K562 (cell line): ENCODE measurements around the gene SLC1A4. TPM values are rescaled to one million over a fixed set of nuclear protein-coding genes. Genes with fewer than 3 reads are reported as not detected.

Experiments
- ATAC-seq: fragments of 200-7000 bp; cut with Tn5 transposase; 3 replicates; pipeline ENCODE4 v1.9.1; 2020; ENCODE audit warnings: moderate library complexity
- BruUV-seq: library from RNA; stranded (reverse); fragments of 400-500 nt; replicated peaks from 2 replicates; lab custom pipeline; 2021; lab: Mats Ljungman, UMichigan
- CTCF ChIA-PET: fragments of 300-600 bp; formaldehyde crosslinking; extraction: SDS; loops from one replicate; lab custom pipeline; 2021; ENCODE audit warnings: low intra/inter-chr PET ratio; lab: Yijun Ruan, JAX
- POLR2A ChIA-PET: fragments of 300-600, 350-650 bp; sonication (Branson Sonifier 250); formaldehyde crosslinking; extraction: SDS; loops from one replicate; lab custom pipeline; 2021; ENCODE audit warnings: antibody characterized with exemption, inconsistent platforms; lab: Yijun Ruan, JAX
- DNase-seq, 4 experiments: peaks; one replicate each; pipeline versions ENCODE4 v3.0.0 to v3.0.0-alpha.2; 2011 to 2018; ENCODE audit warnings: low spot score in 3 of 4, mixed read lengths in 3 of 4; ENCODE audit errors: extremely low read depth in 1 of 4
- FAIRE-seq: peaks from 2 replicates; lab custom pipeline; 2011; peaks lifted over from hg19 to GRCh38; lab: Jason Lieb, UNC
- H2AFZ ChIP-seq: 2 replicates; pipeline ENCODE4 v1.6.0; 2011; ENCODE audit warnings: low read depth, low read length, control low read depth, inconsistent platforms
- H3K27ac ChIP-seq: fragments of 200-600 bp; 3 replicates; pipeline ENCODE4 v1.8.0; 2011; ENCODE audit warnings: low read depth, mild to moderate bottlenecking, control low read depth, inconsistent platforms, low read length, moderate library complexity, mixed read lengths; ENCODE audit errors: extremely low read depth
- H3K27me3 ChIP-seq, 2 experiments: fragments of 300-600 bp in 1 of 2; 2 replicates in 1 of 2; 3 replicates in 1 of 2; pipeline versions ENCODE4 v1.6.0 to v1.8.0; 2011; ENCODE audit warnings: inconsistent platforms in 2 of 2, low read length in 2 of 2, mild to moderate bottlenecking in 1 of 2, mixed read lengths in 1 of 2, moderate library complexity in 1 of 2; ENCODE audit not compliant: control insufficient read depth in 2 of 2, insufficient read depth in 2 of 2
- H3K36me3 ChIP-seq: fragments of 300-600 bp; 3 replicates; pipeline ENCODE4 v1.8.0; 2011; ENCODE audit warnings: mild to moderate bottlenecking, low read length, inconsistent platforms; ENCODE audit not compliant: control insufficient read depth, insufficient read depth
- H3K4me1 ChIP-seq, 2 experiments: fragments of 200-600 bp in 1 of 2; replicated peaks in 1 of 2; 2 replicates in 1 of 2; 3 replicates in 1 of 2; pipeline versions ENCODE4 v1.5.1 to v1.8.0; 2011; ENCODE audit warnings: inconsistent platforms in 2 of 2, low read length in 2 of 2, mild to moderate bottlenecking in 1 of 2, mixed read lengths in 1 of 2, moderate library complexity in 1 of 2; ENCODE audit not compliant: control insufficient read depth in 2 of 2, insufficient read depth in 2 of 2
- H3K4me2 ChIP-seq: 2 replicates; pipeline ENCODE4 v1.6.1; 2011; ENCODE audit warnings: low read length, control low read depth, inconsistent platforms, mixed read lengths; ENCODE audit not compliant: insufficient read depth
- H3K4me3 ChIP-seq: fragments of 200-600 bp; sonication (generic), shearing (Covaris generic); 2 replicates; pipeline ENCODE4 v1.5.1; 2016; ENCODE audit warnings: control low read depth, inconsistent platforms
- H3K79me2 ChIP-seq: fragments of 200-600 bp; 3 replicates; pipeline ENCODE4 v1.8.0; 2011; ENCODE audit warnings: low read length, inconsistent platforms; ENCODE audit not compliant: control insufficient read depth, insufficient read depth
- H3K9ac ChIP-seq, 2 experiments: 2 replicates each; pipeline versions ENCODE4 v1.6.0 to v1.6.1; 2011; ENCODE audit warnings: low read depth in 2 of 2, low read length in 2 of 2, control low read depth in 1 of 2, inconsistent platforms in 1 of 2, mild to moderate bottlenecking in 1 of 2, mixed read lengths in 1 of 2; ENCODE audit not compliant: insufficient read depth in 1 of 2
- H3K9me1 ChIP-seq: one replicate; pipeline ENCODE4 v1.6.0; 2011; ENCODE audit warnings: inconsistent platforms, mild to moderate bottlenecking, low read length, moderate library complexity; ENCODE audit not compliant: control insufficient read depth, insufficient read depth
- H3K9me3 ChIP-seq: replicated peaks from 2 replicates; pipeline ENCODE4 v1.5.1; 2011; ENCODE audit warnings: low read depth, low read length, inconsistent platforms; ENCODE audit not compliant: control insufficient read depth, insufficient read depth
- H4K20me1 ChIP-seq: replicated peaks from 2 replicates; pipeline ENCODE4 v1.6.1; 2011; ENCODE audit warnings: low read length, inconsistent platforms, mixed read lengths; ENCODE audit not compliant: control insufficient read depth, insufficient read depth
- BCL6 ChIP-seq: fragments of 250-450 bp; sonication (Bioruptor Pico); IDR thresholded peaks from 2 replicates; pipeline ENCODE4 v1.4.0; 2020
- BCOR ChIP-seq: fragments of 450-650 bp; IDR thresholded peaks from 2 replicates; pipeline ENCODE4 v1.6.1; 2016
- CXXC5 ChIP-seq: fragments of 250-450 bp; sonication (Bioruptor Pico); IDR thresholded peaks from 2 replicates; pipeline ENCODE4 v1.8.0; 2022; ENCODE audit warnings: inconsistent platforms, mild to moderate bottlenecking, moderate library complexity
- FOXJ2 ChIP-seq: fragments of 200-800 bp; sonication (Bioruptor generic); IDR thresholded peaks from 2 replicates; pipeline ENCODE4 v1.6.1; 2016; ENCODE audit warnings: missing genetic modification characterization, missing compliant biosample characterization
- HES1 ChIP-seq: fragments of 450-650 bp; IDR thresholded peaks from 2 replicates; pipeline ENCODE4 v1.6.1; 2016; ENCODE audit warnings: low read depth, mild to moderate bottlenecking, moderate library complexity
- KAT7 ChIP-seq: sonication (generic); formaldehyde crosslinking; IDR thresholded peaks from 2 replicates; pipeline ENCODE4 v1.8.0; 2022; ENCODE audit warnings: missing genetic modification reagents, mild to moderate bottlenecking, borderline replicate concordance
- KDM1A ChIP-seq, 2 experiments: fragments of 450-650 bp; IDR thresholded peaks; 2 replicates each; pipeline ENCODE4 v1.6.1; 2016; ENCODE audit warnings: mild to moderate bottlenecking in 2 of 2
- MCM3 ChIP-seq: fragments of 450-650 bp; IDR thresholded peaks from 2 replicates; pipeline ENCODE4 v1.6.1; 2016
- NBN ChIP-seq: fragments of 450-650 bp; IDR thresholded peaks from 2 replicates; pipeline ENCODE4 v1.6.1; 2016; ENCODE audit warnings: low read depth, mild to moderate bottlenecking
- NCOA6 ChIP-seq: fragments of 450-650 bp; IDR thresholded peaks from 2 replicates; pipeline ENCODE4 v1.6.1; 2017; ENCODE audit warnings: mild to moderate bottlenecking
- NR4A1 ChIP-seq, 2 experiments: fragments of 250-450 bp in 1 of 2; fragments of 450-650 bp in 1 of 2; sonication (Bioruptor Pico) in 1 of 2; IDR thresholded peaks; 2 replicates each; pipeline versions ENCODE4 v1.4.0 to v1.6.1; 2016 to 2020; ENCODE audit warnings: mild to moderate bottlenecking in 2 of 2, missing compliant biosample characterization in 1 of 2, missing genetic modification characterization in 1 of 2, moderate library complexity in 1 of 2
- RCOR1 ChIP-seq, 2 experiments: IDR thresholded peaks; 2 replicates each; pipeline ENCODE4 v1.6.1; 2012; ENCODE audit warnings: low read depth in 2 of 2, low read length in 2 of 2, borderline replicate concordance in 1 of 2, improper control_type of control experiment in 1 of 2
- SMAD1 ChIP-seq: fragments of 150-350 bp; IDR thresholded peaks from 2 replicates; pipeline ENCODE4 v1.6.1; 2014; ENCODE audit warnings: low read length, low read depth; ENCODE audit not compliant: partially characterized antibody
- SMAD4 ChIP-seq: fragments of 250-450 bp; sonication (Bioruptor Pico); conservative IDR thresholded peaks from 2 replicates; pipeline ENCODE4 v1.8.0; 2021; ENCODE audit warnings: inconsistent platforms, mild to moderate bottlenecking, moderate library complexity
- SP2 ChIP-seq: IDR thresholded peaks from 2 replicates; pipeline ENCODE4 v1.6.1; 2011; ENCODE audit warnings: mild to moderate bottlenecking, low read depth, low read length, moderate library complexity; ENCODE audit not compliant: poor library complexity, severe bottlenecking; ENCODE audit errors: extremely low read depth
- TRIM28 ChIP-seq: fragments of 450-650 bp; IDR thresholded peaks from 2 replicates; pipeline ENCODE4 v1.6.1; 2017
- ZNF224 ChIP-seq: sonication (generic); formaldehyde crosslinking; IDR thresholded peaks from 2 replicates; pipeline ENCODE4 v1.8.0; 2022; ENCODE audit warnings: mild to moderate bottlenecking, missing genetic modification reagents
- ZNF23 ChIP-seq: fragments of 250-450 bp; sonication (Bioruptor Pico); IDR thresholded peaks from 2 replicates; pipeline ENCODE4 v1.4.0; 2020; ENCODE audit warnings: mild to moderate bottlenecking
- ZNF282 ChIP-seq: sonication (generic); formaldehyde crosslinking; IDR thresholded peaks from 2 replicates; pipeline ENCODE4 v1.8.1; 2023; ENCODE audit warnings: missing genetic modification reagents
- ZNF57 ChIP-seq: fragments of 450-650 bp; formaldehyde crosslinking; IDR thresholded peaks from 2 replicates; pipeline ENCODE4 v1.4.0; 2020; ENCODE audit warnings: mild to moderate bottlenecking, moderate library complexity
- WGBS: fragments of 100-300 bp; shearing (Covaris generic); methylation state at CpG from one replicate; pipeline ENCODE4 v1.1.6; 2016; ENCODE audit warnings: low coverage, mixed read lengths; ENCODE audit not compliant: insufficient coverage; ENCODE audit errors: missing lambda C conversion rate; 5-methylcytosine and 5-hydroxymethylcytosine counted together
- in situ Hi-C: fragments of 300-500 bp; cut with MboI; formaldehyde crosslinking; loops from 4 replicates; pipeline ENCODE4 v1.15.0; 2018; ENCODE audit warnings: inconsistent platforms, mixed read lengths
- intact Hi-C: fragments of 100-400 bp; cut with micrococcal nuclease; formaldehyde crosslinking; loops from 2 replicates; pipeline ENCODE4 v1.14.2; 2022
- polyA plus RNA-seq, 8 experiments: library from polyadenylated mRNA; depleted of rRNA in 4 of 8; stranded (reverse) in 5 of 8; unstranded in 3 of 8; fragments of >200 nt; fragmentation: Nextera tagmentation in 2 of 8; fragmentation: Illumina TruSeq in 1 of 8; extraction: Ambion mirVana in 2 of 8; extraction: Trizol in 1 of 8; gene quantifications; 2 replicates each; pipeline versions ENCODE4 v1.2.1 to v1.2.3, GENCODE V29; 2011 to 2014; ENCODE audit warnings: inconsistent platforms in 1 of 8, missing spikeins in 1 of 8
- total RNA-seq, 7 experiments: library from RNA; depleted of rRNA in 6 of 7; stranded (reverse); fragments of >200 nt in 6 of 7; fragmentation: Illumina TruSeq in 2 of 7; extraction: Trizol in 2 of 7; gene quantifications; 2 replicates each; pipeline versions ENCODE4 v1.2.1 to v1.2.3, GENCODE V29; 2011 to 2021; ENCODE audit warnings: low replicate concordance in 1 of 7
- TF ChIP-seq, protein P1 (sequence below): fragments of 250-450 bp; sonication (Bioruptor Pico); IDR thresholded peaks from 2 replicates; pipeline ENCODE4 v1.8.0; 2022; ENCODE audit warnings: inconsistent platforms, mild to moderate bottlenecking, moderate library complexity, borderline replicate concordance
- TF ChIP-seq, protein P2 (sequence below): fragments of 450-650 bp; formaldehyde crosslinking; IDR thresholded peaks from 2 replicates; pipeline ENCODE4 v1.4.0; 2022; ENCODE audit warnings: missing genetic modification characterization

The SLC1A4 gene
- total and polyA plus RNA-seq, 9 of the 15 experiments (the other 6 are each of a cell fraction or from before 2014, with no cell fraction given) = 4.4 to 24.0 (median 10.9) TPM

DNA sequence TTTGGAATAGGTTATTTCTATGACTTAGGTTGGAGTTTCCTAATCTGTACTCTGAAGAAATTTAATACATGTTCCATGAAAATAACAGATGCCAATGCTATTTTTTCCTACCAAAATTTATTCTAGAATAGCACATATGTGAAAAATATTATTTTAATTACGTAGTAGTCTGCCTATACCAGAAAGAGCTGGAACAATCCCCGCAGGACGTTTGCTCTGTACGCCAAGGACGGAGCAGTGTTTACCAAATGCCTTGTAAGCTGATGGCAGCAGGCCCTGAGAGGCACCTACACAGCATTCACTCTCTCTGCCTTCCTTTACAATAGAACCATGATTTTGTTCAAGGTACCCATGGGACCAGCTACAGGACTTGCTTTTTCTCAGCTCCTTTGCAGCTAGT, 16.8 kb upstream of the SLC1A4 start (continued):
- no peak for TF ChIP-seq ZNF282
- no peak for TF ChIP-seq SP2
- no peak for TF ChIP-seq RCOR1 (IDR thresholded peaks at IDR 0.05; ENCODE audit: borderline replicate concordance in 1 of 2, low read depth in 2 of 2, low read length in 2 of 2)
- no peak for TF ChIP-seq ZNF224
- TF ChIP-seq TRIM28 = no peak
- no peak for TF ChIP-seq KDM1A (IDR thresholded peaks at IDR 0.05)
- no peak for TF ChIP-seq MCM3

DNA sequence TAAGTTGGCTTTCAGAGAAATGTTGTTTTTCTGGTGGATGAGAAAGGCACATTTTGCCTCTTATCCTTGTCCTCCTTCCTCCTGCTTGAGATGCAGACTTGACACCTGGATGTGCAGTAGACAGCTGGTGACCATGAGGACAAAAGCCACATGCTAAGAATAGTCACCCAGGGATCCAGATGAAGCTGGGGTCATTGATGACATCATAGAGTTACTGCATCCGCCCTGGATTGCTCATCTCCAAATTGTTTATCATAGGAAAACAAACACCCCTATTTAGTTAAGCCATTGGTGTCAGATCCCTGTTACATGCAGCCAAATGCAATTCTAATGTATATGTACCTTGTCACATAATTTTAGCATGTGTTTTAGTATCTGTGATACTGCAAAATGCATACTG, 16.3 kb upstream of the SLC1A4 start:
- no TSS peak for BruUV-seq
- Histone ChIP-seq H2AFZ (0 out of 2 replicates have a peak overlapping the region, but pooled peaks have one; percentile 8), H3K9me1 (no peaks in the 10 kb centered on the region), H3K27ac (no peak overlapping the region), H4K20me1 (no peaks in the 10 kb centered on the region), H3K79me2 (no peaks in the 10 kb centered on the region), H3K9ac (no peak overlapping the region), H3K36me3 (no peaks in the 10 kb centered on the region), H3K27me3 (peaks cover 0 to 8% of the 10 kb centered on the region in 2 experiments; a peak in 1 of 5 replicates), H3K4me1 (peaks cover 0 to 3% of the 10 kb centered on the region in 2 experiments; a peak in 2 of 5 replicates), H3K4me2 (no peak overlapping the region), H3K4me3 (no peak overlapping the region), H3K9me3 (no peaks in the 10 kb centered on the region; the same call in 1 of the 2 replicates)
- no peak for FAIRE-seq
- ChIA-PET POLR2A (interaction anchor here (0.9 to 1.7 kb wide), 4 partner anchors 9 to 17 kb away, joined by 4 to 6 read pairs (median 4); partner anchors contain the start of gene SLC1A4), CTCF (no interaction called here)
- intact Hi-C loops = no loop called here
- DNase-seq = no peak
- in situ Hi-C loops = no loop called here
- no peak for ATAC-seq
- WGBS = 17% methylated on average over 1 of the region's 1 CpG
- TF ChIP-seq KAT7 (CRISPR knock-in tag) = no peak
- no peak for TF ChIP-seq SMAD1
- TF ChIP-seq CXXC5 (CRISPR knock-in tag) = no peak
- no peak for TF ChIP-seq NCOA6
- TF ChIP-seq ZNF57 (CRISPR knock-in tag) = no peak
- no peak for TF ChIP-seq NBN
- TF ChIP-seq ZNF23 (CRISPR knock-in tag) = no peak
- TF ChIP-seq NR4A1 (CRISPR knock-in tag; IDR thresholded peaks at IDR 0.05) = no peak
- TF ChIP-seq NR4A1 (tag; IDR thresholded peaks at IDR 0.05) = no peak
- no peak for TF ChIP-seq SMAD4 (CRISPR knock-in tag)
- TF ChIP-seq, protein P1, sequence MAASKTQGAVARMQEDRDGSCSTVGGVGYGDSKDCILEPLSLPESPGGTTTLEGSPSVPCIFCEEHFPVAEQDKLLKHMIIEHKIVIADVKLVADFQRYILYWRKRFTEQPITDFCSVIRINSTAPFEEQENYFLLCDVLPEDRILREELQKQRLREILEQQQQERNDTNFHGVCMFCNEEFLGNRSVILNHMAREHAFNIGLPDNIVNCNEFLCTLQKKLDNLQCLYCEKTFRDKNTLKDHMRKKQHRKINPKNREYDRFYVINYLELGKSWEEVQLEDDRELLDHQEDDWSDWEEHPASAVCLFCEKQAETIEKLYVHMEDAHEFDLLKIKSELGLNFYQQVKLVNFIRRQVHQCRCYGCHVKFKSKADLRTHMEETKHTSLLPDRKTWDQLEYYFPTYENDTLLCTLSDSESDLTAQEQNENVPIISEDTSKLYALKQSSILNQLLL (CRISPR knock-in tag) = no peak
- no peak for TF ChIP-seq HES1
- TF ChIP-seq FOXJ2 = no peak
- TF ChIP-seq, protein P2, sequence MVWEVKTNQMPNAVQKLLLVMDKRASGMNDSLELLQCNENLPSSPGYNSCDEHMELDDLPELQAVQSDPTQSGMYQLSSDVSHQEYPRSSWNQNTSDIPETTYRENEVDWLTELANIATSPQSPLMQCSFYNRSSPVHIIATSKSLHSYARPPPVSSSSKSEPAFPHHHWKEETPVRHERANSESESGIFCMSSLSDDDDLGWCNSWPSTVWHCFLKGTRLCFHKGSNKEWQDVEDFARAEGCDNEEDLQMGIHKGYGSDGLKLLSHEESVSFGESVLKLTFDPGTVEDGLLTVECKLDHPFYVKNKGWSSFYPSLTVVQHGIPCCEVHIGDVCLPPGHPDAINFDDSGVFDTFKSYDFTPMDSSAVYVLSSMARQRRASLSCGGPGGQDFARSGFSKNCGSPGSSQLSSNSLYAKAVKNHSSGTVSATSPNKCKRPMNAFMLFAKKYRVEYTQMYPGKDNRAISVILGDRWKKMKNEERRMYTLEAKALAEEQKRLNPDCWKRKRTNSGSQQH (CRISPR knock-in tag) = no peak
- no peak for TF ChIP-seq BCL6
- TF ChIP-seq BCOR = no peak
